ENCODE results near the gene CTSA.
A peak's percentile ranks its signal among the peaks of the same experiment; 100 is the strongest.

Gene CTSA

GRCh38 chr20:45853484-45853883, 37.7 kb upstream of the CTSA start:
- Histone ChIP-seq H3K4me1 (ENCODE audit: control insufficient read depth, insufficient read depth, low read length) (peaks cover 20% of the 10 kb centered on the region), H3K4me3 (ENCODE audit: low read depth, low read length) (peak overlapping the region; percentile 16), H3K27me3 (ENCODE audit: control insufficient read depth, insufficient read depth, low read length) (no peaks in the 10 kb centered on the region), H3K36me3 (ENCODE audit: control insufficient read depth, insufficient read depth, low read length) (no peaks in the 10 kb centered on the region), H3K9me3 (ENCODE audit: control insufficient read depth, insufficient read depth, low read length) (no peaks in the 10 kb centered on the region), H3K9ac (ENCODE audit: low read depth, low read length) (no peak overlapping the region)

- no peaks in the 10 kb centered on the region for H3K36me3 ChIP-seq (ENCODE audit: control insufficient read depth, insufficient read depth, low read length)
- peak within 1 kb of the TSS; percentile 87 for H3K4me3 ChIP-seq (ENCODE audit: low read depth, low read length)
- peaks cover 29% of the 10 kb centered on the region for H3K4me1 ChIP-seq (ENCODE audit: control insufficient read depth, insufficient read depth, low read length)
- no peaks in the 10 kb centered on the region for H3K27me3 ChIP-seq (ENCODE audit: control insufficient read depth, insufficient read depth, low read length)
- H3K9ac ChIP-seq (ENCODE audit: low read depth, low read length): peak within 1 kb of the TSS; percentile 66
- H3K9me3 ChIP-seq (ENCODE audit: control insufficient read depth, insufficient read depth, low read length): no peaks in the 10 kb centered on the region
These were observed 33.8 kb upstream of the CTSA start, which contains the start of the genes ACOT8 and ZSWIM3 for GRCh38 chr20:45857114-45857881. ACOT8 (minus strand) TSS chr20:45857392; CDS start chr20:45857315, 77 bp downstream. ZSWIM3 (plus strand) TSS chr20:45857614; CDS start chr20:45857826, 212 bp downstream.

GRCh38 chr20:45857882-45858216, 33.3 kb upstream of the CTSA start:
- Histone ChIP-seq H3K4me3 (ENCODE audit: low read depth, low read length) (peak overlapping the region; percentile 87), H3K4me1 (ENCODE audit: control insufficient read depth, insufficient read depth, low read length) (peaks cover 27% of the 10 kb centered on the region), H3K9ac (ENCODE audit: low read depth, low read length) (no peak overlapping the region), H3K36me3 (ENCODE audit: control insufficient read depth, insufficient read depth, low read length) (no peaks in the 10 kb centered on the region), H3K9me3 (ENCODE audit: control insufficient read depth, insufficient read depth, low read length) (no peaks in the 10 kb centered on the region), H3K27me3 (ENCODE audit: control insufficient read depth, insufficient read depth, low read length) (no peaks in the 10 kb centered on the region)

- Histone ChIP-seq H3K36me3 (ENCODE audit: control insufficient read depth, insufficient read depth, low read length) (no peaks in the 10 kb centered on the region), H3K4me3 (ENCODE audit: low read depth, low read length) (no peak overlapping the region), H3K27me3 (ENCODE audit: control insufficient read depth, insufficient read depth, low read length) (no peaks in the 10 kb centered on the region), H3K9me3 (ENCODE audit: control insufficient read depth, insufficient read depth, low read length) (no peaks in the 10 kb centered on the region), H3K4me1 (ENCODE audit: control insufficient read depth, insufficient read depth, low read length) (peaks cover 18% of the 10 kb centered on the region), H3K9ac (ENCODE audit: low read depth, low read length) (no peak overlapping the region)
These were observed 31.2 kb upstream of the CTSA start for GRCh38 chr20:45859916-45860315.

- Histone ChIP-seq H3K9ac (ENCODE audit: low read depth, low read length) (no peak overlapping the region), H3K4me3 (ENCODE audit: low read depth, low read length) (no peak overlapping the region), H3K27me3 (ENCODE audit: control insufficient read depth, insufficient read depth, low read length) (no peaks in the 10 kb centered on the region), H3K4me1 (ENCODE audit: control insufficient read depth, insufficient read depth, low read length) (peaks cover 18% of the 10 kb centered on the region), H3K36me3 (ENCODE audit: control insufficient read depth, insufficient read depth, low read length) (no peaks in the 10 kb centered on the region), H3K9me3 (ENCODE audit: control insufficient read depth, insufficient read depth, low read length) (no peaks in the 10 kb centered on the region)
These were observed 30.4 kb upstream of the CTSA start for GRCh38 chr20:45860560-45861220.

GRCh38 chr20:45861221-45862075, 29.7 kb upstream of the CTSA start:
- no peak overlapping the region for H3K4me3 ChIP-seq (ENCODE audit: low read depth, low read length)
- no peaks in the 10 kb centered on the region for H3K9me3 ChIP-seq (ENCODE audit: control insufficient read depth, insufficient read depth, low read length)
- H3K36me3 ChIP-seq (ENCODE audit: control insufficient read depth, insufficient read depth, low read length): no peaks in the 10 kb centered on the region
- no peak overlapping the region for H3K9ac ChIP-seq (ENCODE audit: low read depth, low read length)
- H3K27me3 ChIP-seq (ENCODE audit: control insufficient read depth, insufficient read depth, low read length): no peaks in the 10 kb centered on the region
- peaks cover 13% of the 10 kb centered on the region for H3K4me1 ChIP-seq (ENCODE audit: control insufficient read depth, insufficient read depth, low read length)

- H3K9me3 ChIP-seq (ENCODE audit: control insufficient read depth, insufficient read depth, low read length): no peaks in the 10 kb centered on the region
- H3K9ac ChIP-seq (ENCODE audit: low read depth, low read length): no peak overlapping the region
- H3K36me3 ChIP-seq (ENCODE audit: control insufficient read depth, insufficient read depth, low read length): no peaks in the 10 kb centered on the region
- no peaks in the 10 kb centered on the region for H3K27me3 ChIP-seq (ENCODE audit: control insufficient read depth, insufficient read depth, low read length)
- H3K4me3 ChIP-seq (ENCODE audit: low read depth, low read length): no peak overlapping the region
- peaks cover 8% of the 10 kb centered on the region for H3K4me1 ChIP-seq (ENCODE audit: control insufficient read depth, insufficient read depth, low read length)
These were observed 27.3 kb upstream of the CTSA start for GRCh38 chr20:45863543-45864470.

GRCh38 chr20:45866454-45866853, 24.7 kb upstream of the CTSA start:
- Histone ChIP-seq H3K4me1 (ENCODE audit: control insufficient read depth, insufficient read depth, low read length) (no peaks in the 10 kb centered on the region), H3K9ac (ENCODE audit: low read depth, low read length) (no peak overlapping the region), H3K27me3 (ENCODE audit: control insufficient read depth, insufficient read depth, low read length) (no peaks in the 10 kb centered on the region), H3K36me3 (ENCODE audit: control insufficient read depth, insufficient read depth, low read length) (no peaks in the 10 kb centered on the region), H3K4me3 (ENCODE audit: low read depth, low read length) (no peak overlapping the region), H3K9me3 (ENCODE audit: control insufficient read depth, insufficient read depth, low read length) (no peaks in the 10 kb centered on the region)

GRCh38 chr20:45867136-45867818, 23.9 kb upstream of the CTSA start:
- Histone ChIP-seq H3K27me3 (ENCODE audit: control insufficient read depth, insufficient read depth, low read length) (no peaks in the 10 kb centered on the region), H3K4me3 (ENCODE audit: low read depth, low read length) (no peak overlapping the region), H3K9me3 (ENCODE audit: control insufficient read depth, insufficient read depth, low read length) (no peaks in the 10 kb centered on the region), H3K36me3 (ENCODE audit: control insufficient read depth, insufficient read depth, low read length) (no peaks in the 10 kb centered on the region), H3K4me1 (ENCODE audit: control insufficient read depth, insufficient read depth, low read length) (no peaks in the 10 kb centered on the region), H3K9ac (ENCODE audit: low read depth, low read length) (no peak overlapping the region)

GRCh38 chr20:45867819-45868176, 23.3 kb upstream of the CTSA start:
- Histone ChIP-seq H3K4me3 (ENCODE audit: low read depth, low read length) (no peak overlapping the region), H3K27me3 (ENCODE audit: control insufficient read depth, insufficient read depth, low read length) (no peaks in the 10 kb centered on the region), H3K9ac (ENCODE audit: low read depth, low read length) (no peak overlapping the region), H3K4me1 (ENCODE audit: control insufficient read depth, insufficient read depth, low read length) (no peaks in the 10 kb centered on the region), H3K36me3 (ENCODE audit: control insufficient read depth, insufficient read depth, low read length) (no peaks in the 10 kb centered on the region), H3K9me3 (ENCODE audit: control insufficient read depth, insufficient read depth, low read length) (no peaks in the 10 kb centered on the region)

Measured in iPS-15b (cell line).